ENCODE measurements around the gene PDZRN3. TPM values are rescaled to one million over a fixed set of nuclear protein-coding genes. Genes with fewer than 3 reads are reported as not detected.
A peak's percentile ranks its signal among the peaks of the same experiment; 100 is the strongest.

The PDZRN3 gene
- polyA plus RNA-seq, 4 donors = 2.2 to 21.4 (median 14.1) TPM

GRCh38 chr3:73411545-73411944 is 213.2 kb downstream of the PDZRN3 start:
- H3K9me3 ChIP-seq (ENCODE audit: control insufficient read depth in 2 of 2, insufficient read depth in 1 of 2, low read depth in 1 of 2, low read length in 1 of 2) = no peaks in the 10 kb centered on the region
- no peak for DNase-seq
- H3K36me3 ChIP-seq (ENCODE audit: control insufficient read depth in 3 of 3, insufficient read depth in 2 of 3, low read depth in 1 of 3, low read length in 3 of 3) = peaks cover 0 to 7% (median 0%) of the 10 kb centered on the region in 3 donors
- peak overlapping the region in 1 of 3 donors; percentile 28 for H3K27ac ChIP-seq (ENCODE audit: low read depth in 1 of 3, low read length in 2 of 3)
- no peaks in the 10 kb centered on the region for H3K27me3 ChIP-seq (ENCODE audit: control insufficient read depth in 3 of 3, insufficient read depth in 3 of 3, low read length in 3 of 3)
- 82 to 89% (median 85%) methylated on average over 7 of the region's 7 CpGs for WGBS, 3 donors
- FAIRE-seq = no peak
- no peaks in the 10 kb centered on the region for H3K4me1 ChIP-seq (ENCODE audit: control insufficient read depth in 3 of 3, insufficient read depth in 2 of 3, low read depth in 1 of 3, low read length in 2 of 3)
- H3K4me3 ChIP-seq (ENCODE audit: low read depth in 1 of 3, low read length in 3 of 3) = no peak overlapping the region

- Histone ChIP-seq H3K27ac (ENCODE audit: low read depth in 1 of 3, low read length in 2 of 3) (no peak overlapping the region), H3K4me1 (ENCODE audit: control insufficient read depth in 3 of 3, insufficient read depth in 2 of 3, low read depth in 1 of 3, low read length in 2 of 3) (peaks cover 0 to 3% (median 0%) of the 10 kb centered on the region in 3 donors), H3K36me3 (ENCODE audit: control insufficient read depth in 3 of 3, insufficient read depth in 2 of 3, low read depth in 1 of 3, low read length in 3 of 3) (peaks cover 0 to 7% (median 0%) of the 10 kb centered on the region in 3 donors), H3K4me3 (ENCODE audit: low read depth in 1 of 3, low read length in 3 of 3) (no peak overlapping the region), H3K9me3 (ENCODE audit: control insufficient read depth in 2 of 2, insufficient read depth in 1 of 2, low read depth in 1 of 2, low read length in 1 of 2) (no peaks in the 10 kb centered on the region), H3K27me3 (ENCODE audit: control insufficient read depth in 3 of 3, insufficient read depth in 3 of 3, low read length in 3 of 3) (no peaks in the 10 kb centered on the region)
- DNase-seq (no peak), FAIRE-seq (no peak)
- WGBS, 3 donors = 73 to 81% (median 77%) methylated on average over 10 of the region's 10 CpGs
Measured at GRCh38 chr3:73409138-73409763, 215.5 kb downstream of the PDZRN3 start.

DNA sequence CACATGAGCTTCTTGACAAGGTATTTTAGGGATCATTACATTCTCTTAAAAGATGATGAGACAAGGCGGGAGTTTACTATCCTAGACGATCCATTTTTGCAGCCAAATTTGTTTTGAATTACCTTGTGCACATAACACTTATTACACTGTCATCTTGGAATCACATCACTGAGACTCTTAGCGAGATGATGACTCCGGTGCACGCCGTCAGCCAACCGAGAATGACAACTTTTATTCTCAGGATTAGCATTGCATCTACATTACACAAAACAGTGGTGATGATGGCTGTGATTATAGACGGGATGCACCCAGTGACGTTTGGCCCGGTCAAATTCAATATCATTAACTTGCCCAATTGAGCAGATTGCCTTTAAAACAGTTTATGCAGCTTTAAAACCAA is 216.1 kb downstream of the PDZRN3 start:
- no peaks in the 10 kb centered on the region for H3K9me3 ChIP-seq (ENCODE audit: control insufficient read depth in 2 of 2, insufficient read depth in 1 of 2, low read depth in 1 of 2, low read length in 1 of 2)
- H3K4me3 ChIP-seq (ENCODE audit: low read depth in 1 of 3, low read length in 3 of 3) = no peak overlapping the region
- no peaks in the 10 kb centered on the region for H3K27me3 ChIP-seq (ENCODE audit: control insufficient read depth in 3 of 3, insufficient read depth in 3 of 3, low read length in 3 of 3)
- peaks cover 0 to 9% (median 0%) of the 10 kb centered on the region in 3 donors for H3K36me3 ChIP-seq (ENCODE audit: control insufficient read depth in 3 of 3, insufficient read depth in 2 of 3, low read depth in 1 of 3, low read length in 3 of 3)
- DNase-seq (no peak), FAIRE-seq (no peak)
- 80 to 93% (median 85%) methylated on average over 10 of the region's 10 CpGs for WGBS, 3 donors
- H3K27ac ChIP-seq (ENCODE audit: low read depth in 1 of 3, low read length in 2 of 3) = no peak overlapping the region
- H3K4me1 ChIP-seq (ENCODE audit: control insufficient read depth in 3 of 3, insufficient read depth in 2 of 3, low read depth in 1 of 3, low read length in 2 of 3) = peaks cover 0 to 3% (median 0%) of the 10 kb centered on the region in 3 donors

DNA sequence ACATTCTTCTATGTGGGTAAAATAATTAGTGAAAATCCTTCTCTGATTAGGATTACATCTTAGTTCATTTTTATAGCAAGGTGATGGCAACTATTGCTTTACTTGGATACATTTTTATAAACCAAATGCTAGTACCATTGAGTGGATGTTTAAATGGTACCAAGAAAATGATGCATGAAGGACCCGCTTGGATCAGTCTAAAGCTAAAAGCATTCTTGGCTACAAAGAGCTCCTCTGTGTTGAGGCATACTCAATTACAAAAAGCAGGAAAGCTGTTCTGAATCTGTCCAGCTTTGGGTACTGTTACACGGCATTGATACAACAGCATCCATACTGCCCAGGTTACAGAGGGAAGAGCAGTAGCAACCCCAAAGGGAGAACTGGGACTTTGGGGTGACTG is 217.2 kb downstream of the PDZRN3 start:
- H3K9me3 ChIP-seq (ENCODE audit: control insufficient read depth in 2 of 2, insufficient read depth in 1 of 2, low read depth in 1 of 2, low read length in 1 of 2) = no peaks in the 10 kb centered on the region
- peaks cover 0 to 3% (median 0%) of the 10 kb centered on the region in 3 donors for H3K4me1 ChIP-seq (ENCODE audit: control insufficient read depth in 3 of 3, insufficient read depth in 2 of 3, low read depth in 1 of 3, low read length in 2 of 3)
- H3K4me3 ChIP-seq (ENCODE audit: low read depth in 1 of 3, low read length in 3 of 3) = no peak overlapping the region
- DNase-seq (no peak), FAIRE-seq (no peak)
- H3K36me3 ChIP-seq (ENCODE audit: control insufficient read depth in 3 of 3, insufficient read depth in 2 of 3, low read depth in 1 of 3, low read length in 3 of 3) = peaks cover 0 to 6% (median 0%) of the 10 kb centered on the region in 3 donors
- no peak overlapping the region for H3K27ac ChIP-seq (ENCODE audit: low read depth in 1 of 3, low read length in 2 of 3)
- no peaks in the 10 kb centered on the region for H3K27me3 ChIP-seq (ENCODE audit: control insufficient read depth in 3 of 3, insufficient read depth in 3 of 3, low read length in 3 of 3)
- WGBS, 3 donors = 73 to 93% (median 92%) methylated on average over 2 of the region's 2 CpGs

DNA sequence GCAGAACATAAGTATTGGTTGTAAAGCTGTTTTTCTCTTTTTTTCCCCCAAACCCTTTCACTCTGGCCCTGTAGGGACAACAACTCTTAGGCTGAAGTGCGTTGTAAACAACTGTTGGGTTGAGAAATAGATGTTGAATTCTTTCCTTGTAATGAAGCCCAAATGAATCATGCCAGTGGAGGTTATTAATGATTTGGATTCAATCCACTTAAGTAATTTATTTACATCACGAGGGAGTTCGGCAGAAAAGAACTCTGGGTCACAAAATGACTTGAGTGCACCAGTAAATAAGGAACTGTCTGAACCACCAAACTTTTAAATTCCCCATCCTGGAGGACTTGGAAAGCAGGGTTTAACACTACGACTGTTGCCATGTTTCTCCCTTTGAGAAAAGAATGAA is 218.9 kb downstream of the PDZRN3 start:
- Histone ChIP-seq H3K36me3 (ENCODE audit: control insufficient read depth in 3 of 3, insufficient read depth in 2 of 3, low read depth in 1 of 3, low read length in 3 of 3) (peaks cover 0 to 9% (median 0%) of the 10 kb centered on the region in 3 donors), H3K27ac (ENCODE audit: low read depth in 1 of 3, low read length in 2 of 3) (peak overlapping the region in 1 of 3 donors; percentile 49), H3K4me1 (ENCODE audit: control insufficient read depth in 3 of 3, insufficient read depth in 2 of 3, low read depth in 1 of 3, low read length in 2 of 3) (peaks cover 0 to 14% (median 3%) of the 10 kb centered on the region in 3 donors), H3K27me3 (ENCODE audit: control insufficient read depth in 3 of 3, insufficient read depth in 3 of 3, low read length in 3 of 3) (no peaks in the 10 kb centered on the region), H3K9me3 (ENCODE audit: control insufficient read depth in 2 of 2, insufficient read depth in 1 of 2, low read depth in 1 of 2, low read length in 1 of 2) (no peaks in the 10 kb centered on the region), H3K4me3 (ENCODE audit: low read depth in 1 of 3, low read length in 3 of 3) (no peak overlapping the region)
- 42 to 49% (median 46%) methylated on average over 4 of the region's 4 CpGs for WGBS, 3 donors
- DNase-seq (no peak), FAIRE-seq (no peak)

DNA sequence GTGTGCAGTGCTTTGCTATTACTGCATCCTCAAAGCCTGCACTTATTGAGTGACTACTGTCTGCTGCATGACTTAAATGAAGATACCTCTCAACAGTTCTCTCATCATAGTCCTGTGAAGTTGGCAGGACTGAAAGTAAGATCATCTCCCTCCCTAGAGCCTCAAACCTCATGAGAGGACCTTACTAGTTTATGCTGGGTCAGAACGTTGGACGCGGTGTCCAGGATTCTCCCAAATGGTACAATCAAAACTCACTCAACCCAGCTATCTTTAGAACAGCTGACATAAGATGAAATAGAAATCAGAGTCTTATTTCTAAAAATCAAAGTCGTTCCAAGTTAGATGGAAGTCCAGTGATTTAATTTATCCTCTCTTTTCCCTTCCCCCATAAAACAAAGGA is 219.7 kb downstream of the PDZRN3 start:
- Histone ChIP-seq H3K27ac (ENCODE audit: low read depth in 1 of 3, low read length in 2 of 3) (no peak overlapping the region), H3K4me1 (ENCODE audit: control insufficient read depth in 3 of 3, insufficient read depth in 2 of 3, low read depth in 1 of 3, low read length in 2 of 3) (peaks cover 0 to 14% (median 3%) of the 10 kb centered on the region in 3 donors)
- FAIRE-seq = no peak

DNA sequence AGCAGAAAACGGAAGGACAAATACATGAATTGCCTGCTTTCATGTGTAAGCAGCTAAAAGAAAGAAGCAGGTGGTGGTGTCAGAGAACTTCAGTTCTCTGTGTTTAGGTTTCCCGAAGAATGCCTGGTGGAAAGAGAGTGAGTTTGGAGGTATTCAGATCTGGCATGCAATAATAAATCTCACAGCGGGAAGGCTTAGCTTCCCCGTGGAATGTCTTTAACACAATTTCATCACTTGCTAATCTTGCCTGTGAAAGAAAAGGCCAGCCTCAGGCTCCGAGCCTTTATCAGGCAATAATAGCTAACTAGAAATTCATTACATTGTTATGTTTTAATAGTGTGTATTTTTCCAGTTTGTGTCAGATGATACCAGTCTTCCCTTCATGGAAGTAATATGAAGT is 220.3 kb downstream of the PDZRN3 start:
- Histone ChIP-seq H3K4me1 (ENCODE audit: control insufficient read depth in 3 of 3, insufficient read depth in 2 of 3, low read depth in 1 of 3, low read length in 2 of 3) (peaks cover 0 to 14% (median 3%) of the 10 kb centered on the region in 3 donors), H3K4me3 (ENCODE audit: low read depth in 1 of 3, low read length in 3 of 3) (no peak overlapping the region), H3K27me3 (ENCODE audit: control insufficient read depth in 3 of 3, insufficient read depth in 3 of 3, low read length in 3 of 3) (no peaks in the 10 kb centered on the region), H3K27ac (ENCODE audit: low read depth in 1 of 3, low read length in 2 of 3) (no peak overlapping the region), H3K36me3 (ENCODE audit: control insufficient read depth in 3 of 3, insufficient read depth in 2 of 3, low read depth in 1 of 3, low read length in 3 of 3) (peaks cover 0 to 9% (median 0%) of the 10 kb centered on the region in 3 donors), H3K9me3 (ENCODE audit: control insufficient read depth in 2 of 2, insufficient read depth in 1 of 2, low read depth in 1 of 2, low read length in 1 of 2) (no peaks in the 10 kb centered on the region)
- DNase-seq = no peak
- FAIRE-seq = no peak
- WGBS, 3 donors = 83 to 89% (median 88%) methylated on average over 5 of the region's 5 CpGs

More for the DNA sequence above, 219.7 kb downstream of the PDZRN3 start:
- Histone ChIP-seq H3K4me3 (ENCODE audit: low read depth in 1 of 3, low read length in 3 of 3) (no peak overlapping the region), H3K36me3 (ENCODE audit: control insufficient read depth in 3 of 3, insufficient read depth in 2 of 3, low read depth in 1 of 3, low read length in 3 of 3) (peaks cover 0 to 9% (median 0%) of the 10 kb centered on the region in 3 donors), H3K9me3 (ENCODE audit: control insufficient read depth in 2 of 2, insufficient read depth in 1 of 2, low read depth in 1 of 2, low read length in 1 of 2) (no peaks in the 10 kb centered on the region), H3K27me3 (ENCODE audit: control insufficient read depth in 3 of 3, insufficient read depth in 3 of 3, low read length in 3 of 3) (no peaks in the 10 kb centered on the region)
- DNase-seq = no peak
- WGBS, 3 donors = 81 to 90% (median 90%) methylated on average over 4 of the region's 4 CpGs

DNA sequence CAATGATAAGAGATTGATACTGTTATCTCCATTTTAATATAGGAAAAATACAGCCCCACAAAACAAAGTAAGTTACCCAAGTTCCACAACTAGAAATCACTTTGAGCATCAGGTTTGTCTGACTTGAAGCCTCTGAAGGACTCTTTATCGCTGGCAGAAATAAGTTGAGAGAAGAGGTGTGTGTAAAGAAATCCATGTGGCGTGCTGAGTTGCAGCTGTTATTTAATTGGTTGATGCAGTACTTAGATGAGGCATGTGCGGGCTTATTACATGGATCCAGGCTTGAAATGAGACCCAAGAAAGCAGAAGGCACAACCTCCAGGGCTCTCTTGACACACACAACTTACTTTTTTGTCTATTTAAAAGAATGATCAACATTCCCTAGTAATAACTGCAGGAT is 221.3 kb downstream of the PDZRN3 start:
- no peaks in the 10 kb centered on the region for H3K27me3 ChIP-seq (ENCODE audit: control insufficient read depth in 3 of 3, insufficient read depth in 3 of 3, low read length in 3 of 3)
- no peak overlapping the region for H3K4me3 ChIP-seq (ENCODE audit: low read depth in 1 of 3, low read length in 3 of 3)
- WGBS, 3 donors = 90 to 95% (median 93%) methylated on average over 3 of the region's 3 CpGs
- FAIRE-seq (no peak), DNase-seq (no peak)
- no peaks in the 10 kb centered on the region for H3K9me3 ChIP-seq (ENCODE audit: control insufficient read depth in 2 of 2, insufficient read depth in 1 of 2, low read depth in 1 of 2, low read length in 1 of 2)
- no peak overlapping the region for H3K27ac ChIP-seq (ENCODE audit: low read depth in 1 of 3, low read length in 2 of 3)
- H3K4me1 ChIP-seq (ENCODE audit: control insufficient read depth in 3 of 3, insufficient read depth in 2 of 3, low read depth in 1 of 3, low read length in 2 of 3) = peaks cover 0 to 14% (median 3%) of the 10 kb centered on the region in 3 donors
- peaks cover 0 to 11% (median 0%) of the 10 kb centered on the region in 3 donors for H3K36me3 ChIP-seq (ENCODE audit: control insufficient read depth in 3 of 3, insufficient read depth in 2 of 3, low read depth in 1 of 3, low read length in 3 of 3)

Data from small intestine (tissue), 7 donors.